CMK (cell line): Measurements from ENCODE around the gene MDP1.
"Not testable (repeated sequence)": the region's sequence is repeated elsewhere in the genome, so short reads cannot be mapped to it uniquely, and the experiment has no call there.

Experiments used
- DNase-seq: peaks from one replicate; pipeline ENCODE4 v3.0.0-alpha.2; 2010; ENCODE audit warnings: low read depth

The MDP1 gene

GRCh38 chr14:24250354-24250753 is 34.5 kb upstream of the MDP1 start:
- DNase-seq, result no peak

- no peak for DNase-seq
Observed at GRCh38 chr14:24249230-24250021, 33.6 kb upstream of the MDP1 start.

GRCh38 chr14:24247422-24247821 is 31.6 kb upstream of the MDP1 start:
- DNase-seq, result no peak

- DNase-seq, result no peak
Observed at GRCh38 chr14:24246765-24247212, 30.9 kb upstream of the MDP1 start.

GRCh38 chr14:24245350-24245749 is 29.5 kb upstream of the MDP1 start:
- DNase-seq, result not testable (repeated sequence)

GRCh38 chr14:24243336-24243836 is 27.5 kb upstream of the MDP1 start:
- no peak for DNase-seq

- DNase-seq, result no peak
Observed at GRCh38 chr14:24241829-24242443, 26.1 kb upstream of the MDP1 start.

- DNase-seq, result no peak
Observed at GRCh38 chr14:24240110-24240918, 24.4 kb upstream of the MDP1 start.

GRCh38 chr14:24238527-24239037 is 22.7 kb upstream of the MDP1 start:
- DNase-seq, result no peak

GRCh38 chr14:24238123-24238522 is 22.3 kb upstream of the MDP1 start:
- DNase-seq, result no peak

- DNase-seq, result no peak
Observed at GRCh38 chr14:24237463-24237955, 21.6 kb upstream of the MDP1 start.

- no peak for DNase-seq
Observed at GRCh38 chr14:24236689-24237462, 21.0 kb upstream of the MDP1 start.

GRCh38 chr14:24235804-24236688 is 20.2 kb upstream of the MDP1 start:
- DNase-seq, result no peak

GRCh38 chr14:24234095-24235005 is 18.5 kb upstream of the MDP1 start:
- no peak for DNase-seq

- no peak for DNase-seq
Observed at GRCh38 chr14:24233538-24233866, 17.6 kb upstream of the MDP1 start.

- no peak for DNase-seq
Observed at GRCh38 chr14:24232645-24233537, 17.0 kb upstream of the MDP1 start, which contains the start of gene GMPR2. Gene GMPR2 (plus strand): TSS chr14:24232929. CDS start chr14:24233254, 325 bp downstream.

GRCh38 chr14:24232121-24232644 is 16.3 kb upstream of the MDP1 start, which contains the start of gene NEDD8:
Gene NEDD8 (minus strand): TSS chr14:24232367. CDS start chr14:24232267, 100 bp downstream.
- DNase-seq, result peak; percentile 61
